Psoas muscle (tissue), 8 donors: ENCODE measurements around the gene SLC27A5. TPM values are rescaled to one million over a fixed set of nuclear protein-coding genes. Genes with fewer than 3 reads are reported as not detected.
"Not testable (repeated sequence)": the region's sequence is repeated elsewhere in the genome, so short reads cannot be mapped to it uniquely, and the experiment has no call there.

Experiments
- ATAC-seq, 4 donors: fragments of 200-7000 bp; cut with Tn5 transposase; one replicate each; pipeline ENCODE4 v1.9.1; 2020; ENCODE audit warnings: moderate library complexity in 3 of 4, mild to moderate bottlenecking in 2 of 4
- DNase-seq, 2 donors: peaks; one replicate each; pipeline ENCODE4 v3.0.0-alpha.2; 2020
- H3K27ac ChIP-seq: fragments of 200-600 bp; one replicate; pipeline ENCODE4 v1.8.0; 2022
- H3K27me3 ChIP-seq, 3 donors: fragments of 200-600 bp in 1 of 3; one replicate each; pipeline versions ENCODE4 v1.6.1 to v1.8.0; 2013 to 2022; ENCODE audit warnings: low read length in 2 of 3, mild to moderate bottlenecking in 2 of 3, moderate library complexity in 1 of 3; ENCODE audit not compliant: insufficient read depth in 3 of 3
- H3K36me3 ChIP-seq, 2 donors: fragments of 200-600 bp in 1 of 2; one replicate each; pipeline versions ENCODE4 v1.6.1 to v1.8.0; 2013 to 2022; ENCODE audit warnings: low read depth in 1 of 2, mild to moderate bottlenecking in 1 of 2, moderate library complexity in 1 of 2; ENCODE audit not compliant: insufficient read depth in 1 of 2
- H3K4me1 ChIP-seq: fragments of 200-600 bp; one replicate; pipeline ENCODE4 v1.8.0; 2022
- H3K4me3 ChIP-seq: fragments of 200-600 bp; one replicate; pipeline ENCODE4 v1.8.0; 2022; ENCODE audit warnings: mild to moderate bottlenecking
- H3K9me3 ChIP-seq: fragments of 200-600 bp; one replicate; pipeline ENCODE4 v1.8.0; 2022
- CTCF ChIP-seq: fragments of 200-600 bp; IDR thresholded peaks from one replicate; pipeline ENCODE4 v1.8.0; 2022; ENCODE audit warnings: antibody characterized with exemption
- WGBS, 3 donors: extraction: QIAGEN DNeasy Blood & Tissue Kit; methylation state at CpG; one replicate each; pipeline versions ENCODE4 v1.1.6 to v1.1.7; 2013; 5-methylcytosine and 5-hydroxymethylcytosine counted together
- intact Hi-C, 2 donors: fragments of 100-400 bp; cut with DNase I; formaldehyde crosslinking; loops; one replicate each; pipeline versions ENCODE4 v1.11.0 to v1.14.2; 2022
- polyA plus RNA-seq, 3 donors: library from polyadenylated mRNA; stranded (reverse); fragments of 200-250 nt; gene quantifications; one replicate each; pipeline ENCODE4 v1.2.3, GENCODE V29; 2013
- total RNA-seq, 4 donors: library from RNA; stranded (reverse); fragmentation: NEBNext Ultra II Directional in 2 of 4; extraction: Animal tissue kit (Norgen Biotek cat#: 25700) in 2 of 4; gene quantifications; one replicate each; pipeline versions ENCODE4 v1.2.1 to v1.2.4, GENCODE V29; 2021 to 2023
- donor health status: healthy with polysubstance abuse.
- donor health status: DM: no; HTN: no; CAD: no; lungs with moderate emphysema.
- donor health status: Bipolar disorder and iron deficiency.
- donor health status: healthy.
- donor health status: DM: yes; HTN: yes; CAD: no.
- donor health status: DM: no; HTN: no; CAD: no.
- donor health status: DM: no; HTN: no; CAD: no.
- donor health status: DM: yes; HTN: yes; CAD: no.

Gene SLC27A5
- total and polyA plus RNA-seq, 7 donors, result 3.1 to 11.0 (median 6.1) TPM

GRCh38 chr19:58455306-58455705, 56.5 kb downstream of the SLC27A5 start:
- no peak for DNase-seq
- TF ChIP-seq CTCF, result no peak
- Histone ChIP-seq H3K36me3 (peaks cover 0 to 40% of the 10 kb centered on the region in 2 donors), H3K4me1 (no peaks in the 10 kb centered on the region), H3K9me3 (no peaks in the 10 kb centered on the region), H3K27ac (no peak overlapping the region), H3K27me3 (no peaks in the 10 kb centered on the region), H3K4me3 (no peak overlapping the region)
- ATAC-seq, result no peak
- intact Hi-C loops, result no loop called here
- WGBS, 3 donors, result 93 to 96% (median 94%) methylated on average over 18 to 21 of the region's 21 CpGs

- H3K27ac ChIP-seq, result no peak overlapping the region
- no peaks in the 10 kb centered on the region for H3K4me1 ChIP-seq
- TF ChIP-seq CTCF, result no peak
- WGBS, 3 donors, result 88 to 91% (median 88%) methylated on average over 6 of the region's 6 CpGs
- intact Hi-C loops, result loop anchor here in 1 of 2 donors (5.0 kb wide), 1 partner anchor 126 kb away; the partner anchor contains the start of gene ZSCAN22
- ATAC-seq, result no peak
- peaks cover 0 to 3% (median 0%) of the 10 kb centered on the region in 3 donors for H3K27me3 ChIP-seq
- no peak overlapping the region for H3K4me3 ChIP-seq
- no peak for DNase-seq
- peaks cover 0 to 40% of the 10 kb centered on the region in 2 donors for H3K36me3 ChIP-seq
- H3K9me3 ChIP-seq, result no peaks in the 10 kb centered on the region
Measured at GRCh38 chr19:58453743-58454142, 58.0 kb downstream of the SLC27A5 start.

GRCh38 chr19:58451358-58452101, 60.3 kb downstream of the SLC27A5 start, which contains the start of gene ZNF324B:
TSS of gene ZNF324B (plus strand) at chr19:58451622. CDS start at chr19:58453702, 2,080 bp downstream.
- Histone ChIP-seq H3K4me3 (peak within 1 kb of the TSS; percentile 97), H3K27ac (peak within 1 kb of the TSS; percentile 85), H3K27me3 (peaks cover 0 to 15% (median 0%) of the 10 kb centered on the region in 3 donors), H3K4me1 (no peaks in the 10 kb centered on the region), H3K9me3 (no peaks in the 10 kb centered on the region), H3K36me3 (peaks cover 0 to 25% of the 10 kb centered on the region in 2 donors)
- DNase-seq (peak; percentile 97 to 98), ATAC-seq (peak; percentile 99 to 100 (median 99))
- 0 to 1% (median 0%) methylated on average over 53 to 79 of the region's 79 CpGs for WGBS, 3 donors
- intact Hi-C loops, result loop anchor here in 1 of 2 donors (1.0 to 5.0 kb wide), 2 partner anchors 43 to 124 kb away; partner anchors contain the start of genes ZNF584 and ZSCAN22
- TF ChIP-seq CTCF, result no peak

GRCh38 chr19:58450856-58451357, 60.9 kb downstream of the SLC27A5 start:
- ATAC-seq (no peak), DNase-seq (no peak)
- Histone ChIP-seq H3K27ac (no peak overlapping the region), H3K4me1 (no peaks in the 10 kb centered on the region), H3K36me3 (peaks cover 0 to 18% of the 10 kb centered on the region in 2 donors), H3K27me3 (peaks cover 0 to 15% (median 0%) of the 10 kb centered on the region in 3 donors), H3K4me3 (peak overlapping the region; percentile 97), H3K9me3 (no peaks in the 10 kb centered on the region)
- TF ChIP-seq CTCF, result no peak
- intact Hi-C loops, result loop anchor here in 1 of 2 donors (1.0 to 5.0 kb wide), 2 partner anchors 43 to 124 kb away; partner anchors contain the start of genes ZNF584 and ZSCAN22
- WGBS, 3 donors, result 6 to 11% (median 6%) methylated on average over 11 of the region's 11 CpGs

- not testable (repeated sequence) for H3K4me1 ChIP-seq, H3K4me3 ChIP-seq, H3K27ac ChIP-seq, DNase-seq, ATAC-seq, H3K9me3 ChIP-seq
- peaks cover 0 to 15% (median 0%) of the 10 kb centered on the region in 3 donors for H3K27me3 ChIP-seq
- peaks cover 0 to 15% of the 10 kb centered on the region in 2 donors for H3K36me3 ChIP-seq
- WGBS, 3 donors, result 50 to 66% (median 60%) methylated on average over 5 of the region's 5 CpGs
- intact Hi-C loops, result loop anchor here in 1 of 2 donors (5.0 kb wide), 1 partner anchor 123 kb away; the partner anchor contains the start of gene ZSCAN22
Measured at GRCh38 chr19:58449980-58450379, 61.8 kb downstream of the SLC27A5 start.

GRCh38 chr19:58448860-58449259, 62.9 kb downstream of the SLC27A5 start:
- H3K4me3 ChIP-seq, H3K27ac ChIP-seq, intact Hi-C loops, DNase-seq, H3K36me3 ChIP-seq, H3K9me3 ChIP-seq, ATAC-seq, H3K4me1 ChIP-seq: not testable (repeated sequence)
- 62 to 71% (median 66%) methylated on average over 3 of the region's 3 CpGs for WGBS, 3 donors
- peaks cover 0 to 15% (median 0%) of the 10 kb centered on the region in 3 donors for H3K27me3 ChIP-seq
